Activated effector memory CD4-positive, alpha-beta T cell treated with Interleukin-2 at 50 U/mL for 16 hours (primary cell): ENCODE measurements around the gene MRPS25.

ENCODE experiments used
- DNase-seq: peaks from one replicate; pipeline ENCODE4 v3.0.0-alpha.2; 2020

The MRPS25 gene

DNA sequence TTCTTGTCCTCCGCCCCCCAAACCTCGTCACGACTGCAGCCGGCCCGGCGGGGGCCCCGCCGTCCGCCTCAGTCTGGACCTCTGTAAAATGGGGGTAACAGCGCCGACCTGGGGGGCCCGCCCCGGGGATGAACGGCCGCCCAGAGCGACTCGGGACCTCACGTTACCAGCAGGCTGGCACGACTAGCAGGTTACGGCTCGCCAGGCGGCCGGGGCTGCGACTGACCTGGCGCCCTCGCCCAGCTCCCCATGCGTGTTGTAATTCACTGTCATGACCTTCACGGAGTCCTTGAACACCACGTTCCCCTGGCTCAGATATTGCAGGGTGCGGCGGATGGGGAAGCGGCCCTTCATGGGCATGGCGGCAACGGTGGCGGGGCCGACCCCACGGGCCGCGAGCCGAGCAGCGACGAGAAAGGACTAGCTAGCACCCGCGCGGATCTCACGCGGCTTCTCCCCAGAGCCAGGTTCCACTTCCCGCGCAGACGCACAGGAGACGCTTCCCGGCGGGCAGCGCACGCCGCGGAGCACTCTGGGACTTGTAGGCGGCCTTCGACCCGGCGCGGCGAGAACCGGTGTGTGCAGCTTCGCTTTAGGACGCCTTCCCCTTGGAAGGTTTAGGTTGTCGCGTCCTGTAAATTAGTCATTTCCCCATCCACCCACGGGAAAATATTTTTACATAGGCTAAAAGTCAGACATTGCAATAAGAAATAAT, at the start of gene MRPS25:
Gene MRPS25 (minus strand): TSS at position 481 of the 715 bp plus-strand sequence. CDS start 121 bp downstream, at position 360.
- peak; percentile 86 for DNase-seq

GRCh38 chr3:15113884-15114283, 48.8 kb upstream of the MRPS25 start:
- no peak for DNase-seq

DNA sequence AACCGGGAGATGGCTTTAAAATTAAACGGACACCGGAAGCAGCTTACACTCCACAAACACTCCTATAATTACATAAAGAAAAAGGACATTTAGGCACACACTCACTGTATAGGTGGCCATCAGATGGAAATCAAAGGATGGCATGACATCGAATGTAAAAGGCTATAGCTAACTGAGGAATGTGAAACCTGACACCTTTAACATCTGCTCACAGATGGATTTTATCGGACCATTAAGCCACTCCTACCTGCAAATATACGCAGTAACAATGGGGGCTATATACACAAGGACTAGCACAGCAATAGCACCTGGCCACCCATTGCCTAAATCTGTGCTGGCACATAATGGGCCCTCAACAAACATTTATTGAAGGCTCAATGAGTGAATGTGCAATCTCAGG, 48.4 kb upstream of the MRPS25 start:
- no peak for DNase-seq

DNA sequence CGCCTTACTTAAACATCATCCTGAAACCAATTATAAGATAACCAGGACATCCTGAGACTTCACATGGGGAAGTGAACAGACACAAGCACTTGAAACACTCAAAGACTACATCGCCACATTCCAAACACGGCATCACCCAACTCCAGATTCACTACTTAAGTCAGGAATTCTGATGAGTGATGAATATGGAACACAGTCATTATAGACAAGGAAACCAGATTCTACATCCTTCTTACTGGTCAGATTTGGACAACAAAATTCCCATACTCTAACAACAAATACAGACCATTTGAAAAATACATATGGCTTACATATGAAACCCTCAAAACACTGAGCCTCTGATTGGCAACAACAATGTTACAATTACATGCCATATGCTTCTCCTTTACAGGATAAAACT, 46.9 kb upstream of the MRPS25 start:
- no peak for DNase-seq

DNA sequence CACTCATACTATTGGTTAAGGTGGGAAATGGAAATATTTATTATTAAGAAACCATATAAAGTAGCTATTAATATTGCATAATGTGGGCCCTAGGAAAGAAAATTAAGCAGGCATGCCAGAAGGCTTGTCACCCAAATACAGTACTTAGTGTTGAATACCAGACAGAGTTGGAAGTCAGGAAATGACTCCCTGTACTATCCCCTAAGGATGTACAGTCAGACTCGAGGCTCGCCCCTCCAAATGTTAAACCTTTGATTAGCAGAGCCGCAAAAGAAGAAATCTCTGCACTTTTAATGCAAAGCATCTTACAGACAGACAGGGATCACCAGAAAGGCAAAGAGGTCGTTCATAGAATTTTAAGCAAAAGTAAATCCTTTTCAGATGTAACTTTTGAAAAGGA, 45.1 kb upstream of the MRPS25 start:
- DNase-seq, result no peak

GRCh38 chr3:15108869-15109268, 43.8 kb upstream of the MRPS25 start:
- no peak for DNase-seq

DNA sequence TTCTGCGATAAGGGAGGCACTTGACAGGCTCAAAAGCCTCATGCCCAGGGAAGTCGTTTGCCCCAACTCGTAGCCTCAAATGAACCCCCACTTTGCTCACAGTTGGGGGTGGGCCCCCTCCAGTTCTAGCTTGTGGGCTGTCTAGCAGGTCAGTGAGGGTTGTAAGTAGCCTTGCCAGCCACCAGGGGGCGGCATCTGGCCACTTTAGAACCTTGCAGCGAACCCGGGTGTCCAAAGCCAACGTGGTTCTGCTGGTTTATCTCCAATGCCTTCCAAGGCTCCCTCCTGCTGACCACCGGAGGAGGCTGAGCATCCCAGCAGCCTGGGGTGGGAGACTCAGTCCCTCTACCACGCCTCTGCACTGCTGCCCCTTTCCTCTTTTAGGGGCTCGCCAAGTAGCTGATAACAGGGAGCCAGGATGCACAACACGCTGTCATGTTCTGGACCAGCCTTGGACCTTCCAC, 43.0 kb upstream of the MRPS25 start:
- peak; percentile 53 for DNase-seq

DNA sequence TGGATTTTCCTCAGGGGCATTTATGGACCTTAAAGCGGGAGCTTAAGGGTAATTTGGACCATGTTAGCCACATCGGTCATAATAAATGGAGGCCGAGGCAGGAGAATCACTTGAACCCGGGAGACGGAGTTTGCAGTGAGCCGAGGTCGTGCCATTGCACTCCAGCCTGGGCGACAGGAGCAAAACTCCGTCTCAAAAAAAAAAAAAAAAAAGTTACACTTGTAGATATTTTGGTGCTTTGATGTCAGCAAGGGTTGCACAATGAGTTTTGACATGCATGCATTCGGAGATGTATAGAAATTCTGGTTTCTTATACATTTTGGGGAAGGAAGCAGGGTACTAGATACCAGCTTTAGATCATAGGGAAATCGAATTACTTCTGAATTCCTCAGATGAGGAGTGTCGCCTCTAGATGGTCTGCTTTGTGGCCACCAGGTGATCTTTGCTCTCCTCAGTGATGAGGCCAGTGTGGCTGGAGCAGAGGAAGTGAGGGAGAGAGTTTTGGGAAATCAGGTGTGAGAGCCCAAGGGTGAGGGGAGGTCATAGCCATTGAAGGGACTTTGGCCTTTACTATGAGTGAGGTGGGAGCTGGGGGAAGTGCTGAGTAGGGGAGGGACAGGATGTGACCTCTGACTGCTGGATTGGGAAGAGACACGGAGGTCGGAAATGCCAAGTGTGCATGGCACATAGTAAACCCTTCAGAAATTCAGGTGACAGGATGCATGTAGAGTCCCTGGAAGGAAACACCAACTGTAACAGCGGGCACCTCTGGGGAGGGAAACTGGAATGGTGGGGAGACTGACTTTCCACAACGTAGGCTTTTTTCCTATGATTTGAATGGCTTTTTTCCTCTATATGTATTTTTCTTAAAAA, 42.2 kb upstream of the MRPS25 start:
- no peak for DNase-seq

- DNase-seq, result no peak
These were observed 37.7 kb upstream of the MRPS25 start for GRCh38 chr3:15102836-15103235.

DNA sequence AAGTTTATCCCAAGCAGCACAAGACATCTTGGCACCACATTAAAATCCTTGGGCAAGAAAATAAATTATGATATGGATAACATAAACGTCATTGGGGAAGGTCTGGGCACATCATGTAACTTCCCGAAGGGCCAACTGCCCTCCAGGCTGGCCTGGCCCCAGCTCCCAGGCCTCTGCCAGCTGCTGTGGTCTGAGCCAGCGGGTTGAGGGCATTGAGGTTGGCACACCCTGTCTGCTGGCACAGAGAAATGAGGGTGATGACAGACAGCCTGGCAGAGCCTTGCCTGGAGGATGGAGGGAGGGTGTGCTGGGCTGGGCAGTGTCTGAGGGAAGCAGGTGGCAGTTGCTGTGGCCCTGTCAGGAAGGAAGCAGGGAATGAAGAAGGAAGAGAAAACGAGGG, 37.1 kb upstream of the MRPS25 start:
- DNase-seq, result no peak

GRCh38 chr3:15099364-15100098, 34.4 kb upstream of the MRPS25 start:
- no peak for DNase-seq

DNA sequence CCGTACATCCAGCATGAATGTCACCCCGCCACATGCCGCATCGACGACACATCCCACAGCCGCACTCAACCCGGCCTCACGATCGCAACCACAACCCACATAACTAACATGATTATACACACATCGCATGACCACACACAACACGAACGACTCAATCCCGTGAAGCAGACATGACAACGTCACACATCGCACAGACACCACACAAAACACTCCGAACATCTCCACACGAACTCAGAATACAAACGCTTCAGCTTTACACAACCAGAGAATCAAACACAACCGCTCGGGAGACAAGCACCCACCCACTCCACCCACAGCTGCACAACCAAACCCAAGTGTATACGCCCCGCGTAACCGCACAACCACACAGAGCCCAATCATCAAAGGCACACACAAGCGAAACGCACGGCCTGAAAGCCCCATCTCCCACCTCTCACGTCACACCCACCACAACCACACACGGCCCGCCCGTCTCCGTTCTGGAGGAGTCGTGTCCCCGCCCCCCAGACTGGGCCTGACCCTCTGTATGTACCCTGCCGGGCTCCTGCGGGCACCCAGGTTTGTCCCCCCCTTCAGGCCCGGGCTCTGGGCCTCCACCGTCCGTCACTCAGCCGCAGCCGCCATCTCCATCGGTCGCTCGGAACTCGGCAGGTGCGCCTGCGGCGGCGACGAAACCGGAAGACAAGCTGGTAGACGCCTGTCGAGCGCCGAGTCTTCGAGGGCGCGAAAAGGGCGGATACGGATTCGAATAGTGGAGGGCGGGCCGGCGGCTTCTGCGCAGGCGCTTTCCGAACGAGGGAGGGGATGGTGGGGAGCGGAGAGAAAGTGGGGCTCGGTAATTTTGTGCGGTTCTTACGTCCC, 33.6 kb upstream of the MRPS25 start, which contains the start of gene RBSN:
Gene RBSN (minus strand): TSS at position 646 of the 861 bp plus-strand sequence. CDS start 3,028 bp downstream, outside the sequence.
- peak; percentile 93 for DNase-seq

GRCh38 chr3:15097891-15098290, 32.8 kb upstream of the MRPS25 start:
- DNase-seq, result no peak

GRCh38 chr3:15096046-15096445, 30.9 kb upstream of the MRPS25 start:
- DNase-seq, result no peak

DNA sequence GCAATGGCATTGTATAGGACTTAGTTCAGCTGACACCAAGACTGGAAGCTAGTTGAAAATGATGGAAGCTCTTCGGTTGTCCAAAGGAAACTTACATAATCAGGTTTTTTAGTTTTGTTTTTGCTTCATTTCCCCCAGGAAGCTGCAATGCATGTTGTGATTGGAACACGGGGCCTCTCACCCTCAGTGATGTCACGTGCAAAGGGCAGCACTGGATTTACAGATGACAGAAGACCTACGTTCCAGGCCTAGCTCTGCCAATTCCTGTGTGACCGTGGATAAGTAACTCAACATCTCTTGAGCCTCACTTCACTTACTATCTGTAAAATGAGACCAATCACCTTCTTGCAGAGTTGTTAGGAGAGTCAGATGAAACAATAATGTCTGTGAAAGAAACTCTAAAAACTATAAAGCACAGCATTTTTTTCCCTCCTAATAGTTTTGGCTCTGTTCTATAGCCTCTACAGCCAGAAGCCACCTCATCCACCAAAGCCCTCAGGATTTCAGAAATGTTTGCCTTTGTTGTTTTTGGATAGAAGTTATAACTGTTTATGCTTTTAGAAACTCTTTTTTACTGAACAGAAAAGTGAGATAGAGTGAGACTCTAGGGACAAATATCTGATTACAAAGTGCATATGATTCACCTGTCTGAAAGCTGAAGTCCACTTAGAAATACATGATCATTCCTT, 29.2 kb upstream of the MRPS25 start:
- DNase-seq, result no peak

GRCh38 chr3:15092686-15093085, 27.6 kb upstream of the MRPS25 start:
- no peak for DNase-seq

GRCh38 chr3:15091575-15091974, 26.5 kb upstream of the MRPS25 start:
- DNase-seq, result no peak

DNA sequence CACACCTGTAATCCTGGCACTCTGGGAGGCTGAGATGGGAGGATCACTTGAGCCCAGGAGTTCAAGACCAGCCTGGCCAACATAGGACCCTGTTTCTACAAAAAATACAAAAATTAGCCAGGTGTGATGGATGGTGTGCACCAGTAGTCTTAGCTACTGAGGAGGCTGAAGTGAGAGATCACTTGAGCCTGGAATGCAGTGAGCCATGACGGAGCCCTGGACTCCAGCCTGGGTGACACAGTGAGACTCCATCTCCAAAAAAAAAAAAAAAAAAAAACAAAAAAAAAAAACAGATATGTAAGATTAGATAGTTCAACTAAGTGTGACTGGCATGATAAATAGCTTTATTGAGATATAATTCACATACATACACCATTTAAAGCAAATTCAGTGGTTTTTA, 24.1 kb upstream of the MRPS25 start:
- DNase-seq, result no peak

DNA sequence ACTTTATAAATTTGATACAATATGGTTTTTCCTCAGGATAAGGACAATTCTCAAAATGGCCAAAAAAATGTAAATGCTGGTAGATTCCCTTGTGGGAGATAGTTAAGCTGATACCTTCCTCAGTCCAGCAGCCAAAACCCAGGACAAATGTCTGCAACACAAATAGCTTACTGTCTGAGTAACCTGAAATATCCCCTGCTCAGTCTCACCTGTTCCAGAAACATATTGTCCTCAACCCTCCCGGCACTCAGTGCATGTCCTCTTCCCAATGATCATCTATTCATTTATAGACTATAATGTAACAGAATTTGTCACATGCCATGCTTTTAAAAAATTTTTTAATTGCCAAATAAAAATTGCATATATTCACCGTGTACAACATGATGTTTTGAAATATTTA, 21.6 kb upstream of the MRPS25 start:
- DNase-seq, result no peak

DNA sequence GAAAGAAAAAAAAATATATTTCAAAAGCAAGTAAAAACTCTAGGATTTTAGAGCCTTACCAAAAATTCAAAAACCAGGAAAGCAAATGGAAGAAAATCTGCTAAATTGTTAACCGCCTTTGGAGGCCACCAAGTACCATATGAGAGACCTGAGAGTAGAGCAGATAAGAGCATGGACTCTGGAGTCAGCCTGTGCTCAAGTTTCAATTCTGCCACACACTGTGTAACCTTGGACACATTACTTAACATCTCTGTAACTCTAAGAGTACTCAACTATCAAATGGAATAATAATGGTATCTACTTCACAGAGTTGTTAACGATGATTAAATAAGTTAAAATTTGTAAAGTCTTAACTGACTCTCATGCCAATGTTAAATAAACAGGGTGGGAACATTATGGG, 21.1 kb upstream of the MRPS25 start:
- DNase-seq, result no peak

DNA sequence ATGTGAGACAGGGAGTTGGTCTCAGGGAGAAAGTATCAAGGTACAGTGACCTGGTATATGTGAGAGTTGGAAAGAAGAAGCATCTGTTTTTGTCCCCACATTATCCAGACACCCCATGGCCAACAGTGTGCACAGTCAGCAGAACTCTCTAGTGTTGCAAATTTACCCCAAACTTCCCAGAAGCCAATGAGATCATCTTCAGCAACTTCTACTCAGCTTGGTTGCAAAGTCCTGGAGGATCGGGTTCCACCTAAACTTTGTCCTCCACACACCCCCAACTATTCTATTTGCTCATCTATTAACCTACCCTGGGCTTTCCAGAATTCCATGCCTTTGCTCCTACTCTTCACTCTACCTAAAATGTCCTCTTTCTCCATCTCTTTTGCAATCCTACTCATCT, 18.1 kb upstream of the MRPS25 start:
- DNase-seq, result no peak
